NCI-H146 (cell line): ENCODE measurements around the gene CST6.
"Not testable (repeated sequence)": the region's sequence is repeated elsewhere in the genome, so short reads cannot be mapped to it uniquely, and the experiment has no call there.

Experiments
- DNase-seq: peaks from one replicate; lab custom pipeline; 2025; lab: John Stamatoyannopoulos, UW

CST6 gene

DNA sequence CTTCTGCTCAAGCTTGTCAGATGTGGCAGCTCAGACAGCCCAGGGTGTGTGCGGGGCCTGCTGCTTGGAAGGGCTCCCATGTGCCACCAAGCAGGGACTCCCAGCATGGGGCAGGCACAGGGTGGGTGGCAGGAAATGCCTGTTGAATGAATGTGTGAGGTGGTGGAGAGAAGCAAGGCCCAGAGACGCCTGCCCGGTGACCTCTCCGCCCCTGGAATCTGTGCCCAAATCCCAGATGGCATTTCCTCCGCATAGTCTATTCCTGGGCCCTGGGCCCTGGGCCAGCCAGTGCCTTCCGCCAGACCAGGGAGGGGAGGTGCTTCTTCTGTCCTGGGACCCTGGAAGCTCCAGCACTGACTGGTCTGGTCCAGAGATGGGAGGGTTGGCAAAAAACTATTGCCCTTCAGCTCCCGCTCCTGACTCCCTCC, 3.7 kb downstream of the CST6 start:
- DNase-seq = no peak

DNA sequence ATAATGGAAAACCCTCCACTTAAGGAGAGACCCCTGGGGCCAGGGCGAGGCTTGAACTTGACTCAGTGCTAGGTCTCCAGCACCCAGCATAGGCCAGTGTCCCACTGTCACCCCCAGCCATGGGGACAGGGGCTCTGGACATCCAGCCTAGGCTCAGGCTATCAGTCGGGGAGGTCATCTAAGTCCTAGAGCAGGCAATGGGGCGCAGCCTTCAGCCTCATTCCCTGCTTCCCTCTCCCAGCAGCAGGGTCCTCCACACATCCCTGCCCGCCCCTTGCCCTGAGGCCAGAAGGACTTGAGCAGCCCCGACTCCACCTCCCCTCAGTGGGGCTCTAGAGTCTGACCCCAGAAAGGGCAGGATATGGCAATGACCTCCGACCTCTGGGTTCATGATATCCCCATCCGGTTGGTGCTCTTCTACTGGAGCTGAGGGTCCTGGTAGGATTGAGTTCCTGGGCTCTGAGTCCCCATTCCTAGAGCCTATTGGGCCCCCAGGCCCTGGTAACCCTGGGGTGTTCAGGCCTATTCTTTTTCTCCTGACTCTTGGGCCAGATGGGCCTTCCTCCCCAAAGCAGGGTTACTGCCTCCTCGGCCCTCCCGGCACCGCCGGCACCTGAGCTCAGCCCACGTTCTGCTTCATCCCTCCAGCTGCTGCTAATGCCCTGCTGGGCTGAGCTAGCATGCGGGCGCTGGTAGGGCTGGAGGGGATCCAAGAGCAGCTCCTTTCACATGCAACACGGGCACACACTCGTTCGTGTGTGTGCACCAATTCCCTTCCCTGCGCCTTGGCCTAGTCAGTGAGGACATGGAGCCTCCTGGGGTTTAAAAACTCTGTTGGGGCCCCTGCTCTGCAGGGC, 4.4 kb downstream of the CST6 start:
- DNase-seq = no peak

DNA sequence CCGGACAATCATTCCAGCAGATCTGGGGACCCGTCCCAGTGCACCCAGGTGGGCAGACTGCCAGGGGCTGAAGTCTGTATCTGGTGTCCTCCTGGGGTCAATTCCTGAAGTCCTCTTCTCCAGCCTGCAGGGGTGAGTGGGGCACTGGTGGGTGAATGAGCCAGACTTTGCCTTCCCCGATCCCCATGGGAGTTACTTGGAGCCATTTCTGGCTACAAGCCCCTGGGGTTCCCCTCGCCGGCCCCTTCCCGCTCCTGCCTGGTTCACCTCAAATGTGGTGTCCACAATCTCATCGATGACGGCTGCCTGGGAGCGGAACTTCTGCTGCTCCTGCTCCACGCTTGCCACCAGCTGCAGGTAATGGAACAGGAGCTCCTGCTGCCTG, 5.0 kb downstream of the CST6 start:
- no peak for DNase-seq

DNA sequence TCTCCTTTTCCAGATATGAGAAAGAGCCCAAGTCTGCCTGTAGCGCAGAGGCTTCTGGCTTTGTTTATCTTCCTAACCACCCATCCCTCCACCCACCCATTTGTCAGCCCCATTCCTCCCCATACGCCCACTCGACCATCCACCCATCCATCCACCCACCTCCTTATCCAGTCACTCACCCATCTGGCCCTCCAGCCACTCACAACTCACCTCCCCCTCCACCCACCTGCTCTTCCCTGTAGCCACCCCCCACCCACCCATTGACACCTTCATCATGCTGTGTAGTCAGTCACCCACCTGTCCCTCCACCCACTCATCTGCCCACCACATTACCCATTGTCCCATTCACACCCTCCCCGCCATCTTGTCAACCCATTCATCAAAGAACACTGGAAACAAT, 5.5 kb downstream of the CST6 start:
- peak; percentile 14 for DNase-seq

DNA sequence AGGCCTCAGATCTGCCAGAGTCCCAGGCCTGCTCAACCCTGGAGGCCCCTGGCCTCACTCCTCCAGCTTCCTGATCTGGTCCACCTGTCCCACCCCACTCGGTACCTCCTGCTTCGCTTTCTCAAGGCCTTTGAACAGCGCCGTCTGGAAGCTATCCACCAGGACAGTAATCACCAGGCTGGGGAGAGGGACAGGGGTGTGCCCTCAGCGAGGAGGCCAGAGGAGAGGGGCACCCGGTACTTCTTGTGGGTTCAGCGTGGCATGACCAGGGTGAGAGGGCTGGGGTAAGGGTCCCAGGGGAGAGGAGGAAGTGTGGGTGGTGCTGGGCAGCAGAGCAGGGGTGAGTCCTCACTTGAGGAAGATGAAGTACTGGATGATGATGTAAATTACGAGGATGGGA, 8.4 kb downstream of the CST6 start:
- no peak for DNase-seq

DNA sequence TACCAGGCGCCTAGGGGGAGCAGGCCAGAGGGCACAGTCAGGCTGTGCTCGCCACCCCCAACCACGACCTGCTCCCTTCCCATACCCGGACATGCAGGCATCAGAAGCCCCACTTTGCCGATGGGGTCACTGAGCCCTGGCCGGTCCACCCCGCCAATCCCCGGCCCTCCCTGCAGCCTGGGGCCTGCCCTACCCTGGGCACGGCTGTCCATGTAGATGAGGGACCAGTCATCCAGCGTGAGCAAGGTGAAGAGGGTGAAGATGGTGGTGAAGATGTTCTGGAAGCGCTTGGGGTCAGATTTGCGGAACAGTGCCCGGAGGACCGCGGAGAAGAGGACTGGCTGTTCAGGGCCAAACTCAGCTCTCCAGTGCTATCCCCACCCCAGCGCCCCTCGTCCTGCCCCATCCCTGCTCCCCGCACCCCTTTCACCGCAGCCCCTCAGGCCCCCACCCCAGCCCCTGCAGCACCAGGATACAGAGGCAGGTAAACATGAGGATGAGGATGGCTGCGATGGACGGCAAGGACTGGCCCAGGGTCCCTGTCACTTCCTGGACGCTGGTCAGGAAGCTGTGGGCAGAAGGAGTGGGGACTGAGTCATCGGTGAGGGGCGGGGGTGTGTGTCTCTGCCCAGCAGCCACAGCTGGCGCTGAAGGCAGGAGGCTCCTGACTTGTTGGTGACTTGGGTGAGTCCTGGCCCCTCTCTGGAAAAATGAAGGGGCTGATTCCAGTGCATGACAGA, 9.0 kb downstream of the CST6 start:
- DNase-seq = no peak

DNA sequence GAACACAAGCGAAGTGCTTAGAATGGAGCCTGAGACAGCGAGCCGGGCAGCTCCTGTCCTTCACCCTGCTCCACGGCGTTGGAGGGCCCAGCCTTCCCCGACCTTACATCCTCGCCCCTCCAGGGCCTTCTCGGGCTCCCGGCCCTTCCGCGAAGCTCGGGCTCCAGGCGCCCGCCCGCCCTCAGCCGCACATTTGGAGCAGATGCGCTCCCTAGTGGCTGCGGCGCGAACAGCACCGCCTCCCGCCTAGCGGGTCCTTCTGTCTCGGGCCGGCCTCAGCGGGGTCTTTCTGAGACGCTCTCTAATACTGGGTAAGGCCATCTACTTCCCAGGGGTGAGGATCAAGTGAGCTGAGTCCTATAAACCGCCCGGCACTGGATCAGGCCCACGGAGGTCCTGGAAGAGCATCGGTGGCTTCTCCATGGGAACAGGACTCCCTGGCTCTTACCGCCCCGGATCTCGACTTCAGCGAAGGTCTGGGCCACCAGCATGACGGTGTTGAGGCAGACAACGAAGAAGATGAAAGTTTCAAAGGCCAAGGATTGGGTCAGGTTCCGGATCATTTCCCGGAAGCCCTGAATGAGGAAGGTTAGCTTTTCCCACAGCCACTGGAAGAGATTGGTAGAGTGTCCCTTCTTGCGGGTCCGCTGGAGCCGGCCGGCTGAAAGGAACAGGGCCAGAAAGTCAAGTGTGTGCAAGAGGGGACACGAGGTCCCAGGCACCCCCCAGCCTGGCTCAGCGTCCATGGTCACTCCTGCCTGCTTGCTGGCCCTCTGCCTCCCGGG, 10.8 kb downstream of the CST6 start:
- peak; percentile 68 for DNase-seq

DNA sequence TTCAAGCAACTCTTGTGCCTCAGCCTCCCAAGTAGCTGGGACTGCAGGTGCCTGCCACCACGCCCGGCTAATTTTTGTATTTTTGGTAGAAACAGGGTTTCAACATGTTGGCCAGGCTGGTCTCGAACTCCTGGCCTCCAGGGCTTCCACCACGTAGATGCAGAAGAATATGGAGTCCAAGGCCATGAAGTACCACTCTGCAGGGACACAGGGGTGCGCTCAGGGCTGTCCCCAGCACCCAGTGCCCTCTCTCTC, 11.3 kb downstream of the CST6 start:
- DNase-seq = not testable (repeated sequence)

DNA sequence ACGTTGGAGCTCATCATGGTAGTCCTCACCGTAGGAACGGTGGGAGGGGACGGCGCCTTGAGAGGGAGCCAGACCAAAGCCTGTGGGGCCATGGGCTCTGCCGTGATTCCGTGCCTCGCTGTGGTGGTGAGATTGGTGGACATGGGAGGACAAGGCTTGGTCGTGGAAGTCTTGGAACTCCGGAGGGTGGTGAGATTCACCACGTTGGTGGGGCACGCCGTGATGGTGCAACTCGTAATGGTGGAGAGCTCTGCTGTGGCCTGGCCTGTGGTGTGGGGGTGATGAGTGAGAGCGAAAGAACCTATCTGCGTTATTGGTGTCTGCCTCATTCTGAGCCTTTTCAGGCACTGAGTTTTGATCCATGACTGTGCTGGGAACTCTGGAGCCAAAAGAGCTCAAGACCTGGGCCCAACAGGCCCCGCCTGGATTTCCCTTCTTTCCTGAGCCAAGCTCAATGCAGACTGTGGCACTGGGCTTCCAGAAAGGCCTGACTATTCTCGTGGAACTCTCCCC, 14.3 kb downstream of the CST6 start, which contains the start of gene CATSPER1:
Gene CATSPER1 (minus strand): TSS at position 463 of the 513 bp plus-strand sequence. CDS start 100 bp downstream, at position 363.
- no peak for DNase-seq

DNA sequence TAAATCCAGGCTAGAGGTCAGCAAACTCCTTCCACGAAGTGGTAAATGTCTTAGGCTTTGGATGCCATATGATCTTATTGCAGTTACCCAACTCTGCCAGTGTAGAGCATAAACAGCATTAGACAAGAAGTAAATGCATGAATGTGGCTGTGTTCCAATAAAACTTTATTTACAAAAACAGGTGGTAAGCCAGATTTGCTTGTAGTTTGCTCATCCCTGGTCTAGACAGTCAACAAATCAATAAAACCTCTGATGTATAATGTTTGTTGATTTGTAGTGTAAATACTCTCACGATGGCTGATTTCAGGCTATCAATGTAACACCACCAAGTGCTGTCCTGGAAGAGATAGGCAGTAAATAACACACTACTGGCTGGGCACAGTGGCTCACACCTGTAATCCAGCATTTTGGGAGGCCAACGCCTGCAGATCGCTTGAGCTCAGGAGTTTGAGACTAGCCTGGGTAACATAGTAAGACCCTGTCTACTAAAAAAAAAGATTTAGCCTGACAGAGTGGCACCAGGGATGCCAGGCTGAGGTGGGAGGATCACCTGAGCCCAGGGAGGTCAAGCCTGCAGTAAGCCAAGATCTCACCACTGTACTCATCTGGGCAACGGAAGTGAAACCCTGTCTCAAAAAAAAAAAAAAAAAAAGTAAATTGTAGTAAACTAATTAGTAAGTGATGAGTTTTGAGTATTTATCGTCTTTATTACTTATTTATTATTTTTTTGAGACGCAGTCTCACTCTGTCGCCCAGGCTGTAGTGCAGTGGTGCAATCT, 21.3 kb downstream of the CST6 start:
- no peak for DNase-seq

DNA sequence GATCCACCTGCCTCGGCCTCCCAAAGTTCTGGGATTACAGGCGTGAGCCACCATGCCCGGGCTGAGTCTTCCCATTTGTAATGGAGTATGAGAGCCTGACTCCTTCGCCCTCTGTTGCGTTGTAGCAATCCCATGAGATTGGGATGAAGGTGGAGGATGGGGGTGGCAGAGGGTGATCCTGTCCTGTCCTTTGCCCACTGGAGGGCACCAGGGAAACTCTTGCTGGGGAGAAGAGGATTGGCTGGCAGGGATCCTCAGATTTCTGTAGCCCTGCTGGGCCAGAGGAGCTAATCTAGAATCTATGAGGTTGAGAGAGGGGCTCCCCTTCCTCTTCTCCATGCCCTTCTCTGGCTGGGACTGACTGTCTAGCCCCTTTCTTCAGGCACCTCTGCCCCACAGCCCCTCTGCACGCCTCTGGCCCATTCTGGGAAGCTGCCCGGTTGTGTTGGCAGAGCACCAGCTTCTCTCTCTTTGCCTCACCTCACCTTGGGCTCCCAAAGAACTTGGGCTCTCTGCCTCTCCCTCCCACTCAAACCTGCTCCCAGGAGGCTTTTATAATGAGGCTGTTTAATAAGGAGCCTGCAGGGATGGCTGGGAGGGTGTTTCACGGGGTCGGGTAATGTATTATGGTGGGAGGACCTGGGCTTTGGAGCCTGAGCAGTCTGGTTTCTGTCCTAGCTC, 24.0 kb downstream of the CST6 start:
- no peak for DNase-seq

DNA sequence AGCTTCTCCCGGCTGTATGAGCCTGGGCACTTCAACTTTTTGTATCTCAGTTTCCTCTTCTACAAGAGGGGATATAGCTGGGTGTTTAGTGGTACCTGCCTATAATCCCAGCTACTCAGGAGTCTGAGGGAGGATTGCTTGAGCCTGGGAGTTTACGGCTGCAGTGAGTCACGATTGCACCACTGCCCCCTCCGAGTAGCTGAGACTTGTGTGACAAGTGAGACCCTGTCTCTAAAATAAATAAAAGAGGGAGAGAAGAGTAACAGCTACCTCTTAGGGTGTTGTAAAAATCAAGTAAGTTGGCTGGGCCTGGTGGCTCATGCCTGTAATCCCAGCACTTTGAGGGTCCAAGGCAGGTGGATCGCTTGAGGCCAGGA, 24.5 kb downstream of the CST6 start:
- DNase-seq = no peak

DNA sequence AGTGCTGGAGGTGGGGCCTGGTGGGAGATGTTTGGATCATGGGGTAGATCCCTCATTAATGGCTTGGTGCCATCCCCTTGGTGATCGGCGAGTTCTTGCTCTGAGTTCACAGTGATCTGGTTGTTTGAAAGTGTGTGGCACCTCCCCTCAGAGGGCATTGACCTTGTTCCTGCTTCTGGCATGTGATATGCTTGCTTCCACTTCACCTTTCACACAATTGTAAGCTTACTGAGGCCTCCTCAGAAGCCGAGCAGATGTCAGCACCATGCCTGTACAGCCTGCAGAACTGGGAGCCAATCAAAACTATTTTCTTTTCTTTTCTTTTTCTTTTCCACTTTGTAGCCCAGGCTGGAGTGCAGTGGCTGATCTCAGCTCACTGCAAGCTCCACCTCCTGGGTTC, 25.5 kb downstream of the CST6 start:
- DNase-seq = no peak

DNA sequence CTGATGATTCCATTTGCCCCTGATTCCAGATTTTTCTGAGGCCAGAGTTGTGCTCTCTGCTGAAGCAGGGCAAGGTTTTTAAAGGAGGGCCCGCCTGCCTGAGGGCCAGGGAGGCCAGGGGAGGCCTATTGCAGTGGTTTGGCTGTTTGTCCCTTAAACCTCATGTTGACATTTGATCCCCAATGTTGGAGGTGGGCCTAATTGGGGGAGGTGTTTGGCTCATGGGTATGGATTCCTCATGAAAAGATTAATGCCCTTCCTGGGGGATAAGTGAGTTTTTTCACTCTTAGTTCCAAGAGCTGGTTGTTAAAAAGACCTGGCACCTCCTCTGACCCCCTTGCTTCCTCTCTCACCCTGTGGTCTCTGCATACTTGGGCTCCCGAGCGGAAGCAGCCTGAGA, 28.0 kb downstream of the CST6 start:
- DNase-seq = no peak

DNA sequence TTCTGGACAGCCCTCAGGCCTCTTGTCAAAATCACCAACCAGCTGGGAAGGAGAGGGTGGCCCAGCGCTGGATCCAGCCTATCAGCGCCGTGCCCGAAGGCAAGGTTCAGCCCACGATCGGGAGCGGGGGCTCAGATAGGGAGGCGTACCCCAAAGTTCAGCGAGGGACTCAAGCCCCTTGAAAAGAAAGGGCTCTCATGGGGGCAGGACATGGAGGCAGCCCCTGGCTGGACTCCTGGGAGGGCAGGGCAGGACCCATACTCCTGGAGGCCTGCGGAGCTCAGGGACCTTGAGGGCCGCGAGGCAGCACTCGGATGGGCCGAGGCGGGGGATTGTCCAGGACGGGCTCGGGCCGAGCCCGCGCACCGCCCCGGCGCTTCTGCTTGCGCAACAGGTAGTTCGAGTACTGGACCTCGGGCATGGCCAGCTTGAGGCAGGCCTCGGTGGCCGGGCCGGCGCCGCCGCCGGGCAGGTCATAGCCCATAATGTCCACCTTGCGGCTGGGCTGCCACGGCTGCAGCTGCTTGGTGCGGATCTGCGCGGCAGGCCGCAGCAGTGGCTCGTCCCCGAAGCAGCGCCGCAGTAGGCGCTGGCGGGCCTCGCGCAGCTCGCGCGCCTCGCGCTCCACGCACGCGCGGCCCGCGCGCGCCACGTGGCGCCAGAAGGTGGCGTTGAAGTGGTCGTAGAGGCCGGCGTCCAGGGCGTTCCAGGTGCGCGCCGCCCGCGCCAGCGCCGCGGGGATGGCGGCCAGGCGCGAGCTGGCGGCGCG, 30.6 kb downstream of the CST6 start:
- no peak for DNase-seq

DNA sequence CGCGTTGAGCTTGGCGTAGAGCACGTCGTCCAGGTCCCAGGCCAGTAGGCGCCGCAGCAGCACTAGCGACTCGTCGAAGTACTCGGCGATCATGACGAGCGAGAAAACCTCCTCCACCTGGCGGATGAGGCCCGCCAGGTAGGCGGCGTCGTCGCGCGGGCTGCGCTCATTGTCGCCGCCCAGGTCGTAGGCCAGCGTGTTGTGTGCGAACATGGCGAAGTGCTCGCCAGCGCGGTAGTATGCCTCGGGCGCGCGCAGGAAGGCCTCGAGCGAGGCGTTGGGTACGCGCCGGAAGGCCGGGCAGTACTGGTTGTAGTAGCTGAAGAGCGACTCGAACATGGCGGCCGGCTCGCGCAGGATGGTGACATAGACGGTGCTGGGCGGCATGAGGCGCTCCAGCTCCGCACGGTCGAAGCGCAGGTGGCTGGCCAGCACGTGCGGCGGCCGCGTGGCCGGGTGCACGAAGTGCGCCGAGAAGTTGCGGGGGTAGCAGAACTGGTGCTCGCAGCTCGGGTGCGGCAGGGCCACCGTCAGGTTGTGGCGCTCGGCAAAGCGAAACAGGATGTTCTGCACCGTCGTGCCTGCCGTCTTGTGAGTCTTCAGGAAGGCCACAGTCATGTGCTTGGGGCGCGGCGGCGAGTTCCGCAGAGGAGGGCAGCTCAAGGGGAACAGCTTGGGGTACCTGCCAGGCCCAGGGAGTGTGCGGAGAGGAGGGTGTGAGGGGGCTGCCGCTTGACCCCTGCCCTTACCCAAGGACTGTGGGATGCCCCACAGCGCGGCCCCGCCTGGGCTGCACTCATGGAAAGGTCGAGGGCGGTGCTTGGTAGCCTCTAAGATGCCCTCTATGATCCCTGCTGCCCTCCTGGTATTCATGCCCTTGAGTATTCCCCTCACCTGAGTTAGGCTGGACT, 31.4 kb downstream of the CST6 start:
- no peak for DNase-seq

DNA sequence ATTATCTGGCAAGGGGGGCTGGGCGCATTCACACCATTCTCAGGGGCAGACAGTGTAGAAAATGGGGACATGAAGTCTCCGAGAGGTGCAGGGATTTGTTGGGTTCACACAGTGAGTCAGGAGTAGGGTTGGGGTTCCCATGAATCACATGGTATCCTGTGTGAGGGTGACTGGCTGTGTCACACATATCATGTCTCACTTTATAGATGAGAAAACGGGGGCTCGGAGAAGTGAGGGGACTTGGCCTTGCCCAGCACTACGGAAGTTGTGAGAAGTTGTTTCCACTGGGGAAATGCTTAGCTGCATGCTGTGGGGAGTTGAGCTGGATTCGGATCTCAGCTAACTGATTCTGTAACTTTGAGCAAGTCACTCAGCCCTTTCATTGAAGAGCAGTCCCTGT, 32.9 kb downstream of the CST6 start:
- no peak for DNase-seq

DNA sequence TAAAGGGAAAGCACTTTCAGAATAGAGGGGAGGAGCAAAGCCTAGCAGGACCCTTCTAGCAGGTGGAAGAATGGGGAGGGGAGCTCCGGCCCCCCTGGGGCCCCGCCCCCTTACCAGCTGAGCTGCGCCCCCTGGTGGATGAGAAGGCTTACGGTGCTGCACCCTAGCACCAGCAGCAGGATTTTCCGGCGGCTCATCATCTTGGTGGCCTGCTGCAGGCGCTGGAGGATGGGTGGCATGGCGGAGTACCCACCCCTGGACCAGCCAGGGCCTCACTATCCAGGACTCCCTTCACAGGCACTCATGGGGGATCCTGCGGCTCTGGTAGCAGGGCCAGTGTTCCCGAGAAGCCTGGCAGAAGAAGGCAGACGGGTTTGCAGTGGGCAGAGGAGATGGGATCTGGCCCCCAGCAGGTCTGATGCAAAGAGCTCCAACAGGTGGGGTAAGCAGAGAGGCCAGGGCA, 33.4 kb downstream of the CST6 start:
- DNase-seq = peak; percentile 87

DNA sequence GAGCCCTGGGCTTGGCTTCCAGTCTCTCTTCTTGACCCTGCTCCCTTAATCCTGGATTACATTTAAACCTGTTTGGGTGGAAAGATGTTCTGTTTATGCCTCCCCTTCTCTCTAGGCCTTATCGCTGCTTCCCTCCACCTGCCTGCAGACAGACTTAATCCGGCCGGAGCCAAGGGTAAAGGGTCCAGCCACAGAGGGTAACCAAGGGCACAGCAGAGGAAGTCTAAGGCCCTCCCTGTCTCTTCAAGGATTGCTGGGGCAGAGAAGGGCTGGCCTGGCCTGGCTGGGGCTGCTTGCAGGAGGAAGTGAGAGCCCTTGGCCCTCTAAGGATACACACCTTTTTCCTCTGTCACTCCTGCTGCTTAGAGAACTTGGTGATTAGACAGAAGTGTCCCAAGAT, 35.1 kb downstream of the CST6 start:
- DNase-seq = no peak
